ENCODE results near the gene USP40.

USP40 gene

DNA sequence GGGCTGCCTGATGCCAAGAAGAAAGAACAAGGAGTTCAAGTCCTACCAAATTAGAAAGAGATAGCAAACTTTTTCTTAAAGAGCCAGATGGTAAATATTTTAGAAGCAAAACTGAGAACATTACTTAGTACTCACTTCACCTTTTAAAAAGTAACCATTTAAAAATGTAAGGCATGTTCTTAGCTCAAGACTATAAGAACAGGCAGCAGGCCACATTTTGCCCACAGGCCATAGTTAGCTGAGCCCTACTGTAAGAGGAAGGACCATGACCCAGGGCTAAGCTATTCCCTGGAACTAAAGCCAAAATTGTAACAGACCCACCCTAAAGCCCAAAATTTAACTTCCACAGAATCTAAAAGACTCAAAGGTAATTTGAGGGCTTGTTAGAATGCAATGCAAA is 31.3 kb downstream of the USP40 start:
- no peak overlapping the region for H3K4me3 ChIP-seq (ENCODE audit: low read depth, low read length)
- TF ChIP-seq, protein P1, sequence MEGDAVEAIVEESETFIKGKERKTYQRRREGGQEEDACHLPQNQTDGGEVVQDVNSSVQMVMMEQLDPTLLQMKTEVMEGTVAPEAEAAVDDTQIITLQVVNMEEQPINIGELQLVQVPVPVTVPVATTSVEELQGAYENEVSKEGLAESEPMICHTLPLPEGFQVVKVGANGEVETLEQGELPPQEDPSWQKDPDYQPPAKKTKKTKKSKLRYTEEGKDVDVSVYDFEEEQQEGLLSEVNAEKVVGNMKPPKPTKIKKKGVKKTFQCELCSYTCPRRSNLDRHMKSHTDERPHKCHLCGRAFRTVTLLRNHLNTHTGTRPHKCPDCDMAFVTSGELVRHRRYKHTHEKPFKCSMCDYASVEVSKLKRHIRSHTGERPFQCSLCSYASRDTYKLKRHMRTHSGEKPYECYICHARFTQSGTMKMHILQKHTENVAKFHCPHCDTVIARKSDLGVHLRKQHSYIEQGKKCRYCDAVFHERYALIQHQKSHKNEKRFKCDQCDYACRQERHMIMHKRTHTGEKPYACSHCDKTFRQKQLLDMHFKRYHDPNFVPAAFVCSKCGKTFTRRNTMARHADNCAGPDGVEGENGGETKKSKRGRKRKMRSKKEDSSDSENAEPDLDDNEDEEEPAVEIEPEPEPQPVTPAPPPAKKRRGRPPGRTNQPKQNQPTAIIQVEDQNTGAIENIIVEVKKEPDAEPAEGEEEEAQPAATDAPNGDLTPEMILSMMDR (IDR thresholded peaks at IDR 0.05; ENCODE audit: control insufficient read depth, extremely low read depth, insufficient read depth) = no peak
- no peak for DNase-seq (ENCODE audit: low read depth)

DNA sequence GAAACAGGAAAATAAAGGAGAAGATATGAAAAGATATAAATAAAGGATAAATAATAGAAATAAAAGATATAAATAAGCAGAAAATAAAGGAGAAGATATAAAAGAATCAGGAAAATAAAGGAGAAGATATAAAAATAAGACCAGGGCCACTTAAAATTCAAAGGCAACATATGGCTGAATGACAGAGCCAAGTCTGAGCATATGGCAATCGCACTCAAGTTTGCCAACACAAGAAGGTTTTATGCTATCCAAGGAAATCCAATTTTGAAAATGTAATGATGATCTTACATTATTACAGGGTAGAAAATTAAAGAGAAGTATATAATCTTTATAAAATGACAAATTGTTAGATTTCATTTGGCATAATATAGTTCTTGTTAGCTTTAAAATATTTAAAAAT is 33.6 kb downstream of the USP40 start:
- TF ChIP-seq, protein P1 (IDR thresholded peaks at IDR 0.05; ENCODE audit: control insufficient read depth, extremely low read depth, insufficient read depth) = no peak
- no peak for DNase-seq (ENCODE audit: low read depth)
- no peak overlapping the region for H3K4me3 ChIP-seq (ENCODE audit: low read depth, low read length)

DNA sequence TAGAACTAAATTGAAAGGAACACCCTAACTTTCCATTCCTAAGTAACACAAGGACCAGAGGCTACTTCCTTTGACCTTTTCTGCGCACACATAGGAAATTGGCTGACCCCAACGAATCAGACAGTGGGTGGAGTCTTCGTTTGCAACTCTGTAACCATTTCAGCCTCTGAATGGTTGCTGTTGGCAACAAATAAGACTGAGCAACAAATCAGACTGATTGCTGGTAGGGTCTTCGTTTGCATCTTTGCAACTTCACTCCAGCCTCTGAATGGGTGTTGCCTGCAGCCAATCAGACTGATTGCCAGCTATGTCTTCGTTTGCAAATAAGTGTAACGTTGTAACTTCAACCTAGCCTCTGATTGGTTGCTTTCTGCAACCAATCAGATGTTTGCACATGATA is 34.6 kb downstream of the USP40 start:
- no peak for DNase-seq (ENCODE audit: low read depth)
- TF ChIP-seq, protein P1 (IDR thresholded peaks at IDR 0.05; ENCODE audit: control insufficient read depth, extremely low read depth, insufficient read depth) = no peak
- no peak overlapping the region for H3K4me3 ChIP-seq (ENCODE audit: low read depth, low read length)

- DNase-seq (ENCODE audit: low read depth) = no peak
- TF ChIP-seq, protein P1 (IDR thresholded peaks at IDR 0.05; ENCODE audit: control insufficient read depth, extremely low read depth, insufficient read depth) = no peak
- no peak overlapping the region for H3K4me3 ChIP-seq (ENCODE audit: low read depth, low read length)
These were observed 36.2 kb downstream of the USP40 start for GRCh38 chr2:233530381-233530780.

DNA sequence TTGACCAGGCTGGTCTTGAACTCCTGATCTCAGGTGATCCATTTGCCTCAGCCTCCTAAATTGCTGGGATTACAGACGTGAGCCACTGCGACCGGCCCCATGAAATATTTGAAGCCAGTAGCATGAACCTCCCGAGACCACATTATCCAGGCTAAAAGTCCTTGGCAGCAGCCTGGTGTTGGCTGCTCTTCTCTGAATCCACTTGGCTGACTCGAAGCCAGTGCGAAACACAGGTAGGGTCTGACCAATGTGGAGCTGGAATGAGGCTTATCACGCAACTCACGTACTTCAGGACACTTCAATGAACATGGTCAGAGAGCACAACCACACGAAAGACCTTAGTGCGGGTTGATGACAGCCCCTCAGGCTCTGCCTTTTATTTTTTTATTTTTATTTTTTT is 38.4 kb downstream of the USP40 start:
- no peak for DNase-seq (ENCODE audit: low read depth)
- TF ChIP-seq, protein P1 (IDR thresholded peaks at IDR 0.05; ENCODE audit: control insufficient read depth, extremely low read depth, insufficient read depth) = no peak
- no peak overlapping the region for H3K4me3 ChIP-seq (ENCODE audit: low read depth, low read length)

DNA sequence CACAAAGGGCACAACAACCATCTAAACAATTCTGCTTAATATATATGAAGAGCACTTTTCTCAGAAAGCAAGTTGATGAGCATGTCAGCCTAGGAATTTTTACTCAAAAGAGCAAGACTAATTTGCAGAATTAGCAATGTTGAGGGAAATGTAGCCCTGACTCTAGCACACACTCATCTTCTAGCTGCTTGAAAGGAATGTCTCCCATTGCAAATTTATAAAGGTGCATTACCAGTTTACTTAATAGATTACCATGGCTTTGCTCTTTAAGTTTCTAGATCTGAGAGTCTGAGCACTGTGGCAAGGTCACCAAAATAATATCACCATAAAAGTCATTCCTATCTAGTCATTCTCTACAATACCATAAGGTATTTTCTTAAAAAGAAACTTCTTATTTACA is 40.8 kb downstream of the USP40 start:
- TF ChIP-seq, protein P1 (IDR thresholded peaks at IDR 0.05; ENCODE audit: control insufficient read depth, extremely low read depth, insufficient read depth) = no peak
- DNase-seq (ENCODE audit: low read depth) = no peak
- no peak overlapping the region for H3K4me3 ChIP-seq (ENCODE audit: low read depth, low read length)

DNA sequence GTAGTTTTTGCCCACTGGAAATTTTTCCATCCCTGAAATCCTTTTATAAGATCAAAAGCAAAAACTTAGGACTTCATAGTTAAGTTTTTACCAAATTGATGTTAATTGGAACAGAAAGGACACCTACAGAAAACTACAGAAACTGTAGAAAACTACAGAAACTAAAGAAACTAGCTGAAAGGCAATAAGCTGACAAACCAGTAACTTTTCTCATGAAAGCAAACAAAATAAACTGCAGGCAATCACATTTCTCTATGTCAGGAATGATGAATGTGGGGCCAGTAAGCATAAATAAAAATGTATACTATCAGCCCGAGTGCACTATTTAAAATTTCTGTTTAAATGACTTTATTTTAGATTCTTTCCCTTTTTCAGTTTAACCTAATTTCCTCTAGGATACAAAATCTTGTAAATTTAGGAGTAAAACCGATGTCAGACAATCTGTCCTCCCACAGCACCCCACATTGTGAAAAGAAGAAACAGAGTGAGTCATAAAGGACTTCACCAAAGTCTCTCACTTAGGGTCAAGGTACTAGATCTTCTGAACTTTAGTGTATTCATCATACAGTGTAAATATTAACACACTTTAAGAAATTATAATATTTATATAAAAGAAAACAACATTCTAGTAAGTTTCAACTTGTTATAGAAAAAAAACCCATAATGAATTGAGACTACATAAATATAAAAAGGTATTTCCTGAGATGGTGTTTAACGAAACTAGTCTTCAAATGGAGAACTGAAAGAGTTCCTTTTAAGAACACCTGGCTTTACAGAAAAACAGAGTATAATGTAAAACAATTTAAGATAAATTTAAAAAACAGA is 46.6 kb downstream of the USP40 start:
- TF ChIP-seq, protein P1 (IDR thresholded peaks at IDR 0.05; ENCODE audit: control insufficient read depth, extremely low read depth, insufficient read depth) = no peak
- H3K4me3 ChIP-seq (ENCODE audit: low read depth, low read length) = no peak overlapping the region
- DNase-seq (ENCODE audit: low read depth) = no peak

All from LNCaP clone FGC (cell line).